Activated T-cell treated with anti-CD3 and anti-CD28 coated beads, Interleukin-2, amount 50 U/mL, for 48 hours (primary cell): ENCODE results near the gene FAM229B.
A peak's percentile ranks its signal among the peaks of the same experiment; 100 is the strongest.
"Not testable (repeated sequence)": the region's sequence is repeated elsewhere in the genome, so short reads cannot be mapped to it uniquely, and the experiment has no call there.

Experiments used
- DNase-seq, 2 experiments: peaks; one replicate each; pipeline ENCODE4 v3.0.0-alpha.2; 2020

The FAM229B gene, protein sequence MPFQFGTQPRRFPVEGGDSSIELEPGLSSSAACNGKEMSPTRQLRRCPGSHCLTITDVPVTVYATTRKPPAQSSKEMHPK

DNA sequence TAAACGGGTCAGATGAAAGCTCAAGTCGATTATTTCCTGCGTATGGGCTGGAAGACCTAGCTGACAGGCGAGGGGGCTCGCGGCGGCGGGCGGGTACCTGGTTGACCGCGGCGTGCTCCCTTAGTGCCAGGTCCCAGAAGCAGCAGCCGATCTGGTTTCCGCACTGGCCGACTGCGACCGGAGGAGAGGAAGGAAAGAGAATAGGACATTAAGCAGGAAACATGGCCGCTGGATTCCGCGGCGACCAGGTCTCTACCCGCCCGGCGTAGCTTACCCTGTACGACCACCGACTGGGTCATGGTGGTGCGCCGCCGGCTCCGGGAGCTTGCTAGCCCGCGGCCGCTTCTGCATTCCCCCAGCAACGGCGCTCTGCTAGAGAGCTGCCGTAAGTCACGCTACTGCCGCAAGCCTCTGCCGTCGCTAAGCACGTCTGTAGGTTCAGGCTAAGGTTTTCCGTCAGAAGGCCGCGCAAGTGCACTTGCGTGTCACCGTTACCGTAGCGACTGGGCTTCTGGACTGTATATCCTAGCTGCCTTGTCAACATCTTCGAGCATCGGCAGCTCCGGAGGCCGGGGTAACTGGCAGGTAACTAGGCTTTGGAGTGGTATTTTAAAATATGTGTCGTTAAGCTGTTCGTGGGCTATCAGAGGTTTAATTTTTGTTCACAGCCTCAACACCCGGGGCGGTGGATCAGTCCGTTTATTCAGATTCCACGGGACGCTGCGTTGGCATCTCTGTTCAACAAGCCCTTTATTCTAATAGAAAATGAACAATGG, at the start of gene FAM229B, which contains the start of gene TUBE1:
Gene FAM229B, plus strand, starts transcription at position 456 of the 776 bp plus-strand sequence. CDS start 11,693 bp downstream, outside the sequence.
Gene TUBE1, minus strand, starts transcription at position 347 of the 776 bp plus-strand sequence. Its CDS starts 48 bp downstream, at position 299.
- DNase-seq = peak; percentile 86 to 91

DNA sequence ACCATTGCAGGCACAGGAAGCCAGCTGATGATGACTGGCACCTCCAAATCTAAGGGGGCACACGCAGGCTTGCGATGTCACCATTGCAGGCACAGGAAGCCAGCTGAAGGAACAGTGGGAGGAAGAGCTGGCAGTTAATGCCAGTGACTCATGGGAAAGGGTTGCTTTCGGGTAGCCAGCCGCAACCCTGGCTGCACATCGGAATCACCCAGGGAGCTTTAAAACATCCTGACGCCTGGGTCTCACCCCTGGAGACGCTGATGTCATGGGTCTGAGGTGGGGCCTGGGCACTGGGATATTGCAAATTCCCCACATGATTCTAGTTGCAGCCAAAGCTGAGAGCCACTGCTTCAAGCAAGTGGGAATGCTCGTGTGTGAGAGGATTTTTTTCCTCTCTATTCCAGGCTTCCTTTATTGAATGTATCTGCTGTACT, 49.6 kb upstream of the FAM229B start:
- DNase-seq = no peak

DNA sequence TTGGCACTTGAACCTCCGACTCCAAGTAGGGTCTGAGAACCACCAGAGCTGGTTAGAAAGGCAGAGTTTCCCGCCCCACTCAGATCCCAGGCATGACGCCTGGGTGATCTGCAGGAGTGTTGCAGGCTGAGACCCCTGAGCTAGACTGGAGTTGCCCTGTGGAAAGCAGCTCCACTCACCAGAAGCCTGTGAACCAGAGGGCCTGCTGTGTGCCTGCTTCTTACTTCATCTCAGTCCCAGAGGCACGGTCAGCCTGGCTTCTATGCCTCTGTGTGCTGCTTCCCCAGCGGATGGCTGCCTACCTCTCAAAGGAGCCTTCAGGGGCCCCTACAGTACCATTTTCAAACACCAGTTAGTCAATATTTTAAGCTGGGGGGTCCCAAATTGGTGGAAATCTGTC, 49.1 kb upstream of the FAM229B start:
- DNase-seq = no peak

DNA sequence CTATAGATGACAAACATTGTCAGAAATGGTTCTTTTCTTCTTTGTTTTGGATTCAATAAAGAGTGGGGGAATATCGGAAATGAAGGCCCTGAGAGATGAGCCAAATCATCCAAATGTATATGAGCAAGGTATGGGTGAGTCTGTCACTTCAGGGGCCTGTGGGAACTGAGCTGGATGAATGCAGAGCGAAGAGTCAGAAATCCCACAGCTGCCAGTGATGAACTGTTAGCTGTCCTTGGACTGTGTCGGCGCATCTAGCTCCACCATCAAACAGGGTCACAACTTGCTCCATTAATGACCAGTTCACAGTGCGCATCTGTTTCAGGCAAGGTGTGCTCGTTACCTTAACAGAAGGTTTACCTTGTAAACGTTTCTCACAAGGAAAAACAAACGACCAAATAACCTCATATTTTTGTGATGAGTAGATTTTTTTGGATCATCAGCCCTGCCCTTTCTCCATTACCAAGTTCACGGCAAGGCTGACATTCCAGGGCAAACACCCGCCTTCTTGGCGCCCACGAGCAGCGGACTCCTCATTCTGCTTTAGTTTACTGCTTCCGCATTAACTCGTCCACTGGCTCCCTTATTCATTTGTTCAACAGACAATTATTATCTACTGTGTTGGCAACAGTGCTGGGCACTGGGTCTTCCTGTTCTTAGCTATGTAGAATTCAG, 48.5 kb upstream of the FAM229B start:
- DNase-seq = no peak

DNA sequence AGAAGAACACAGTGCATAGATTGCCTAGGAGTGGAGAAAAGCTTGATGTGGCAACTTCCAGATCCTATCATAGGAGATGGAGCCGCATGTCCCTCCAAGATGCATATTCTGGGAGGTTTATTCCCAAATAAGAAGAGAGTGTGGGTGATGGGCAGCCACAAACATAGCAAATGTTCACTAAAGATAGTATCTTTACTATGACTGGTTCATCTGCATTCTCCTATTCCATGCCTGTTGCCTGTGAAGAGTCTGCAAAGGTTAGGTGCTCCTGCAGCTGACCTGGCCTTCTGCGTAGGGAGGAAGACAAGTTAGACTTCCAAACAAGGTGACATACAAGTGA, 48.0 kb upstream of the FAM229B start:
- DNase-seq = no peak

DNA sequence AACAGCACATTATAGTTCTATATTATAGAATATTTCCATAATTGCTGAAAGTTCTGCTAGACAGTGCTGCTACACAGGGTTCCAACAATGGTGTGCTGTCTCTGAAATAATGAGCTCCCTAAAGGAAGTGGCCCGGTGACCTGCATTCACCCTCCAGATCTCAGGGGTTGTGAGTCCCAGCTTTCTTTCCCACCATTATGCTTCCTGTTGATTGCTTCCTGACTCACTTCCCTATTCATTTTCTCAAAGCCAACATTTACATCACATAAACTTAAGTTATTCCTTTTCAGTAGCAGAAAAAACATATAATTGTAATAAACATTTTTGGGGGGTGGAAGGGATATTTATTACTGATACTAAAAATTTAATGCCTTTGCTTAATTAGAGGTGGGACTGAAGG, 46.4 kb upstream of the FAM229B start:
- no peak for DNase-seq

DNA sequence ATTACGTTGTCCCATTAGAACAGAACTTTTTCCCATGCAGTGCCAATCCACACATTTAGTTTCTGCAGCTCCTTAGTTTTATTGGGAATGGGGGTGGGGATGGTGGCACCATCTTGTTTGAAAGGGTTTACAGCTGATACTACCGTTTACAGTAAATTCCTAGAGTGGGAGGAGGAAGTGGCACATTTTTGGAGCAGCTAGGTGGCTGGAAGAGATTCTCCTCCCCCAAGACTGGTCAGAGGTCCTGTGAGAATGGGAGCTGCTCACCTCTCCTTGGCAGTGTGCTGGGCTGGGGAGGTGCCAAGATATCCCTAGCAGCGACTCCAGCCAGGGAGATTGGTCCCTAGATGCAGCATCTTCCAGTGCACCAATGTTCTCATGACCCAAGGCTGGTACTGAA, 45.9 kb upstream of the FAM229B start:
- no peak for DNase-seq

DNA sequence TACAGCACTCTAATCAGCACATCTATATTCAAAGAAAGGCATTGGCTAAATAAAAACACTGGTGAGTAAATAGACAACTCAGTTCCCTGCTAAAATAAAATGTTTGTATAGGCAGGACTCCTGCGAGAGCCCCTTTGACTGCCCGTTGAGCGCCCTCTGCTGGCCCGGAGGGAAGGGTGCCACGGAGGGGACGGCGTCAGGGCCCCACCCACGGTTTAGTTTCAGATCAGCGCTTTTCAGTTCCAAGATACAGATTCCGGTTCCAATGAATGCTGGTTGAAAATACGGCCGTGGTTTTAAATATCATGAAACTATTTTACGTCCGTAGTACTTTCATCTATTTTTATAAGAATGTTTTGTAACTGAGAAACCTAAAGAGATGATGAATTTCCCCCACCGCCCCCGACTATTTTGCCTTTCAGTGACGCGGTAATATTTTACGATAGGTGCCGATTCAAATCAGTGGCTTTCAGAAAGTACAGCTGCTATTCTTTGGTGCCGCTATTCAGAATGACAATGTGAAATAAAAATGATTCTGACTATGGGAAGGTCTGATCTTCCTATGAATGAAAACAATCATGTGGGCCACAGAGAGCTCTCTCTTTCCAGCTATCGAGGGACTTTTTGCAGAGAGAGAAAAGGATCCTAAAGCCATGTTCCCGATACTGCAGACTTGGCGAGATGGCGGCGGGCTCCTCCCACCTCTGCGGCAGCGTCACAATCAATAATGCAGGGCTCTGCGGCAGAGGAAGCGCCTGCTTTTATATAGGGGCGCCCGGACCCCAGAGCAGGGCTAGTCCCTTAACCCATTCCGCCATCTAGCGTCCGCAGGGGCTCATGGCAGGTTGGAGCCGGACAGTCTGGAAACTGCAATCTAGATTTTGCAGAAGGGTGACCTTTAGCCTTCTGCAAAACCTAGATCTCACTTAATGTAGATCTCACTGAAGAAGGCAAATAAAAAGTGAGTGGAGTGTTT, 44.1 kb upstream of the FAM229B start:
- DNase-seq = peak; percentile 96

DNA sequence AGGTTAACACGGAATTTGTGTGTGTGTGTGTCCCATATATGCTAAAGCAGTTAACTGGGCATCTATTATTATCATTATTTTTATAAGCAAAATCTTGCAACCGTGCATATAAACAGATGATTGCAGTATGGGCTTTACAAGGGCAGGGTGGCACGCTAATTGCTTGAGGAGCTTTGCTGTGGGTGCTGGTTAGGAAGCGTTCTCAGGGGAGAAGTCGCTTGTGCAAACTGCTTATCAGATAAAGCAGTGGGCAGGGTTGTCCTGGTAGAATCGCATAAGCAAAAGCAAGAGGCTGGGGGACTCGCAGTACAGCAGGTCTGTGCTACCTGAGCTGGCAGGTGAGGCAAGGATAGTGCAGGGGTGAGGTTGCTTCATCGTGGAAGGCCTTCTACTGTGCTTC, 43.2 kb upstream of the FAM229B start:
- no peak for DNase-seq

DNA sequence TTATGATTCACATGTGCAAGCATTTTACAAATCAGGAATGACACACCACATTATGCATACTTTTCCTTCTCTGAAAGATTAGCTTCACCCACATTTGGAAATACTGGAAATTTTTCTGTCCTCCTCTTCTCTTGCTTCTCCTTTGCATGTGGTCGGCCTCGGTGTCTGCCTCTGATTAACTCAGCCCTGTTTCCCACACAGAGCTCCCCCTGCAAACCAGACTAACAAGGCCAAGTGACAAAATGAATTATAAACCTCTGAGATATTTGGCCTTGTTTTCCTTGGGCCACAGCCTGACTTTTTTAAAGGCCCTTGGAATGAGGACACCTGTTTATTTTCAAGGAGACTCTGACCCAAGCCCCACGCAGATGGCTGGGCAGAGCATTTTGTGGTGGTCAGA, 42.5 kb upstream of the FAM229B start:
- no peak for DNase-seq

DNA sequence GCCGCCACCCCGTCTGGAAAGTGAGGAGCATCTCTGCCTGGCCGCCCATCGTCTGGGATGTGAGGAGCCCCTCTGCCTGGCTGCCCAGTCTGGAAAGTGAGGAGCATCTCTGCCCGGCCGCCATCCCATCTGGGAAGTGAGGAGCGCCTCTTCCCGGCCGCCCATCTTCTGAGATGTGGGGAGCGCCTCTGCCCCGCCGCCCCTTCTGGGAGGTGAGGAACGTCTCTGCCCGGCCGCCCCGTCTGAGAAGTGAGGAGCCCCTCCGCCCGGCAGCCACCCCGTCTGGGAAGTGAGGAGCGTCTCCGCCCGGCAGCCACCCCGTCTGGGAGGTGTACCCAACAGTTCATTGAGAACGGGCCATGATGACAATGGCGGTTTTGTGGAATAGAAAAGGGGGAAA, 39.9 kb upstream of the FAM229B start:
- DNase-seq = not testable (repeated sequence)

DNA sequence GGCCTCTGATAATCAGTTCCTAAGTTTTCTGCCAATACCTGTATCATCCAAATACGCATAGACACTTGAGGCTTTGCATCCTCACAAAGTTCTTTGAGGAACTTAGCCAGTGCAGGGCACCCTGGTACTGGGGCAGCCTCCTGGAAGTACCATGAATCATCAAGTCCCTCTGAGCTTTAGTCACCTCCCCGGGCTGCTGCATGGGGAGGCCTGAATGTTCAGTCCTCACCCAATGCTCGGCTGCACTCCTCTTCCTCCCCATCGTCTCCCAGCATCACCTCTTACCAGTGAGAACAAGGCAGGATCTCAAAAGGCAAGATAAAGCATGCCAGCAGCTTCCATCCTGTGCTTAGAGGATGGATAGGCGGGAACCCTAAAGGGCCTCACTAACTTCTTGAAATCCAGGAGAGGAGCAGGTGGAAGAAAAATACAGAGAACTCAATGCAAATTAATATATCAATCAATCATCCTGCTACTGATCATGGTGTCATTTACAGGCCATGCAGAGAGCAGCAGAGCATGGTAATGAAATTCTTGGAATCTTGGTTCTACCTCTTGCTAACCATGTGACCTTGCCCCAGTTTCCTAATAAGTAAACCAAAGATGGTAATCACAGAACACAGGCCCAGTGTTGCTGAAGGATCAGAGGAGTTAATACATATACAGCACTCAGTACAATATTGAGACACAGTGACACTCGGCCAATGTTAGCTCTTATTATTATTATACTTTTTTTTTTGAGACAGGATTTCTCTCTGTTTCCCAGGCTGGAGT, 38.2 kb upstream of the FAM229B start:
- DNase-seq = no peak

DNA sequence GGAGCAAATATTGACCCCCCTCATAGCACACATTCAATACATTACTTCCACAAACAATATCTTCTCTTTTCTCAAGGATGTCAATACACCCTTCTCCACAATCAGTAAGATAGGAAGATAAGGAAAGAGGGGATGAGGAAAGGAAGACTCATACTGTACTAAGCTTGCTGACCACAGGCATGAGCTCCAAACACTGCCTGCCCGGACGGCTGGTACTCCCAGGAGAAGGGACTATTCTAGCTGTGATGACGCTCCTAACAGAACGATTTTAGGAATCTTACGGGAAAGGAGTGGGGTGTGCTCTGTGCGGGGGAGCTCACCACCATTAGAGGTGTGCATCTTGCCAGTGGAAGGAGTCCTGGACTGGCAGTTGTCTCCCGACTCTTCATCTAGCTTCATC, 37.4 kb upstream of the FAM229B start:
- no peak for DNase-seq

DNA sequence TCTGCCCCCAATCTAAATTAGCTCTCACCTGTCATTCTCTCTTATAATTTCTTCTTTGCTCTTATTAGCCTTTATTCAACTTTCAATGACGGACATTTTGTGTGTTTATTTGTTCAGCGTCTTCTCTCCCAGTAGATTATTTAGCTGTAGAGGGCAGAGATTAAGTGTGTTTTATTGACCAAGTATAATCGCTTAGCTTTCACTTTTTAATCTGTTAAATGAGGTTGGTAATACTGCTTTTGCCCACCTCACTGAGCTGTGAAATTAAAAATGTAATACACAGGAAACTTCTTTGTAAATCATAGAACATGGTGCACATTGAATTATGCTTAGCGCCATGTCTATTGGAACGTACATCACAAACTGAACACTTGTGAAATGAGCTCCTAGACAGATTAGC, 37.0 kb upstream of the FAM229B start:
- DNase-seq = no peak

DNA sequence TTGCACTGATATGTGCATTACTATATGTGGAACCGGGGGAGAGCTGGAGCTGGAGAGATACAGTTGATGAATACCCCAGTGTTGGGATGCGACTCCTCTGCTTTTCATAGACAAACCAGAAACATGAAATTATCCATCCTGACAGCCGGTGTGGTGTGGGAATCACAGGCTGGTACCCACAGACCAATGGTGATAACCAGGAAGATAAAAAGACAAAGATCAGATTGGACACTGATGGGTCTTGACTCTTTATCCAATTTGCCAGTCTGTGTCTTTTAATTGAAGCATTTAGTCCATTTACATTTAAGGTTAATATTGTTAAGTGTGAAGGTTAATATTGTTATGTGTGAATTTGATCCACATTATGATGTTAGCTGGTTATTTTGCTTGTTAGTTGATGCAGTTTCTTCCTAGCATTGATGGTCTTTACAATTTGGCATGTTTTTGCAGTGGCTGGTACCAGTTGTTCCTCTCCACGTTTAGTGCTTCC, 36.1 kb upstream of the FAM229B start:
- DNase-seq = not testable (repeated sequence)

DNA sequence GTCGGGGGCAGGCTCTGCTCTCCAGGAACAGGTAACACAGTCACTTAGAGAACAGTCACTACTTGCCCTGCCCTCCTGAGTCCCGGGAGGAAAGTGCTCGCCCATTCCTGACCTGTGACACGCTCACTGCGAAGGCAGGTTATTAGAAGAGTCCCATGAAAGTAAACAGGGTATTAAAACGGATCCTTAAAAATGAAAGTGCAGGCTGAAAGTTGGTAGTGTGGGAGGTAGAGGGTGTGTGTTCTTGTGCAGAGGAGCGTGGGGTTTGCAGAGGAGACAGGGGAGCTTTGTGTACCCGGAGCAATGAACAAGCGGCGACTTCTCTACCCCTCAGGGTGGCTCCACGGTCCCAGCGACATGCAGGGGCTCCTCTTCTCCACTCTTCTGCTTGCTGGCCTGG, 33.4 kb upstream of the FAM229B start, which contains the start of gene CCN6:
Gene CCN6, plus strand, starts transcription at position 104 of the 400 bp plus-strand sequence. Its CDS starts 254 bp downstream, at position 358.
- no peak for DNase-seq

DNA sequence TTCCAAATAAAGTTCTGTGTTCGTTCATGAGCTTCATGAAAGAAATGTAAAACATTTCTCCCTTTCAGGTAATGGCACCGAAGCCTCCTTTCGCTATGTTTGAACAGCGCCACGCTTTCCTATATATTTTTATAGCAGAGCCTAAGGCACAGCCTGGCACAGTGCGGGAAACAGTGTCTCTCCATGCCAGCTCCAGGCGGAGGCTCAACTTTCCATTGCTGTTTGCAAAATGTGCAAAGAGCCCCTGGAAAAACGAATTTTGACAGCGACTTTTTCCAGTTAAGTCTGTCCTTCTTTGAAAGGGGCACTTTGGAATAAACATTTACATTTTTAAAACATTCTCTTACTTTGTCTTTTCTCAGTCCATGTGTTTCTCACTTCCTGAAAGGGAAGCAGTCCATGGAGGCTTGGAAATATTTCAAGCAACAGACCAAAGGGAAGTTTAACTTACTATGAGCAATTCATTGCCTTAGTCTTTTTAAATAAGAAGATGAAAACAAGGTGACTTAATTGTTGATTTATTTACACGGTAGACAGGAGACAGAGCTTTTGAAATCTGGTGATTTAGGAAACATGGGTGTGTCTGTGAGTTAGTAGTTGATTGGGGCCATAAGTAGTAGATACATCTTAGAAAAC, 32.7 kb upstream of the FAM229B start:
- DNase-seq = no peak

DNA sequence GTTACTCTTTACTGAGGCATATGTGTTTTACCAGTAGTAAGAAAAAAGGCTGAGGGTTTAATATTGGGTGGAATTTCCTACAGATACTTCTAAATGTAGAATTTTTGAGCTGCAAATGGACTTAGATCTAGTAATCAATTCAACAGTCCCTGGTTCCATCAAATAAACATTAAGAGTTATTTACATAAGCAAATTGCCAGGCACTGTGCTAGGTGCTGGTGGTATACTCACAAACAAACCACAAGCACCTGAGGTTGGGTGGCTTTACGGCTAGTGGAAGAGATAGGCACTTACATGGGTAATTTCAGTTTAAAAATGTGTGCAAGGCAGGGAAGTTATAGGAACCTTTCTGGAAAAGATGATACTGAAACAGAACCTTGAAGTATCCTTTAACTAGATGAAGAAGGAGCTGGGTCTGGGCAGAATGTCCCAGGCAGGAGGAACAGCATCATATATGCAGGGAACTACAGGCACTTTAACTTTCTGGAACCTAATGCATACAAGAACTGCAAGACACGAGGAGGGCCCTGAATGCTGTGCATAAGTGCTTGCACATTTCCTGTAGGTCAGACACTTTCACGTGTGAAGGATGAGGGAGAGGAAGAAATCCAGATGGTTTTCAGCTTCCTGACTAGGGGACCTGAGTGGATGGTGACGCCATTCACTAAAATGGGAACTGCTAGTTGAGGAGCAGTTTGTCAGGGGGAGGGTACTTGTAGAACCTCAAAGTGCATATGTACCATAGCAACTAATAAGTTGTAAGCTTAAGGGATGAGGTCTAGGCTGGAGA, 29.0 kb upstream of the FAM229B start:
- no peak for DNase-seq

DNA sequence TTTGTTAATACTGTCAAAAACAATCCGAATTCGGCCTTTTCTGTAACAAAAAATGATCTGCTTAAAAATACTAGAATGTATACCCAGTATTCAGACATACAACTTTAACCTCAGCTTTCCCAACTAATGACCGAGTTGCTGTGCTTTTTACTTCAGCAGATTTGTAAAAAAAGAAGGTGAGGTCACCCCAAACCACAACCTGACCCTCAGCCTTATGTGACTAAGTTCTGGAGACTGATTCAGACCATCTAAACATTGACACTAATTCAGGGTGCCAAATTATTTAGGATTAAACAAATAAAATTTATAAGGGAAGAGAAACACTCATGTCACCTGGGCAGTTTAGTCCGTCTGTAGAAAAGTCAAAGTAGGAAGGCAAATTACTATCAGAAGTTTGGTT, 25.8 kb upstream of the FAM229B start:
- DNase-seq = no peak

DNA sequence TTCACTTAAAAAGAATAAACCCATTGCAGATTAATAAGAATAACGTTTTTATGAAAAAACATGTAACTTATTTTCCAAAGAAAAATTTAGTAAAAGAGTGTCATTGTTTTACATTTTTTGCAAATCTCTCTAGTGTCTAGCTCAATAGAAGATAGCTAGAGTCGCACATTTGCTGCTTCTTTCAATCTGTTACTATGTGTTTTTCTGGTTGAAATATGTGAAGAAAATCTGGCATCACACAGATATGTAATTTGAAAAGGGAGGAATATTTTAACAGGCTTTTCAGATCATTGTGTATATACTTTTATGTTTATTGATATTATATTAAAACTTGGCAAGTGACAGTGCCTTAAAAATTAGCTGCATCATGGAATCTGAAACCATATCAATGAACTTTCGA, 24.4 kb upstream of the FAM229B start:
- no peak for DNase-seq
